GM12864 (cell line): ENCODE results near the gene STXBP5.
A peak's percentile ranks its signal among the peaks of the same experiment; 100 is the strongest.
"Not testable (repeated sequence)": the region's sequence is repeated elsewhere in the genome, so short reads cannot be mapped to it uniquely, and the experiment has no call there.

Source experiments
- DNase-seq: peaks from one replicate; pipeline ENCODE4 v3.0.0-alpha.2; 2011; ENCODE audit warnings: low read depth
- H3K4me3 ChIP-seq: 2 replicates; pipeline ENCODE4 v1.5.1; 2011; ENCODE audit warnings: mild to moderate bottlenecking, low read depth, low read length, control low read depth
- CTCF ChIP-seq: IDR thresholded peaks from 2 replicates; pipeline ENCODE4 v1.5.1; 2011; ENCODE audit warnings: low read depth, mild to moderate bottlenecking, moderate library complexity, low read length, control low read depth, inconsistent platforms; ENCODE audit errors: missing control alignments

The STXBP5 gene

GRCh38 chr6:147378819-147379218 is 174.6 kb downstream of the STXBP5 start:
- H3K4me3 ChIP-seq, result no peak overlapping the region
- DNase-seq, result no peak
- TF ChIP-seq CTCF, result no peak

- H3K4me3 ChIP-seq, DNase-seq: not testable (repeated sequence)
Measured at GRCh38 chr6:147380841-147381240, 176.6 kb downstream of the STXBP5 start.

- no peak for DNase-seq
- no peak for TF ChIP-seq CTCF
- H3K4me3 ChIP-seq, result no peak overlapping the region
Measured at GRCh38 chr6:147381712-147382111, 177.5 kb downstream of the STXBP5 start.

GRCh38 chr6:147382945-147383554 is 178.8 kb downstream of the STXBP5 start:
- TF ChIP-seq CTCF, result peak; percentile 18
- DNase-seq, result no peak
- no peak overlapping the region for H3K4me3 ChIP-seq

- no peak overlapping the region for H3K4me3 ChIP-seq
- TF ChIP-seq CTCF, result no peak
- no peak for DNase-seq
Measured at GRCh38 chr6:147384029-147384428, 179.8 kb downstream of the STXBP5 start.

- no peak overlapping the region for H3K4me3 ChIP-seq
- DNase-seq, result no peak
- TF ChIP-seq CTCF, result no peak
Measured at GRCh38 chr6:147384737-147385710, 180.8 kb downstream of the STXBP5 start.

GRCh38 chr6:147389463-147389862 is 185.2 kb downstream of the STXBP5 start:
- no peak for DNase-seq
- no peak for TF ChIP-seq CTCF
- no peak overlapping the region for H3K4me3 ChIP-seq
